ENCODE results near the gene DISC1.

DNA sequence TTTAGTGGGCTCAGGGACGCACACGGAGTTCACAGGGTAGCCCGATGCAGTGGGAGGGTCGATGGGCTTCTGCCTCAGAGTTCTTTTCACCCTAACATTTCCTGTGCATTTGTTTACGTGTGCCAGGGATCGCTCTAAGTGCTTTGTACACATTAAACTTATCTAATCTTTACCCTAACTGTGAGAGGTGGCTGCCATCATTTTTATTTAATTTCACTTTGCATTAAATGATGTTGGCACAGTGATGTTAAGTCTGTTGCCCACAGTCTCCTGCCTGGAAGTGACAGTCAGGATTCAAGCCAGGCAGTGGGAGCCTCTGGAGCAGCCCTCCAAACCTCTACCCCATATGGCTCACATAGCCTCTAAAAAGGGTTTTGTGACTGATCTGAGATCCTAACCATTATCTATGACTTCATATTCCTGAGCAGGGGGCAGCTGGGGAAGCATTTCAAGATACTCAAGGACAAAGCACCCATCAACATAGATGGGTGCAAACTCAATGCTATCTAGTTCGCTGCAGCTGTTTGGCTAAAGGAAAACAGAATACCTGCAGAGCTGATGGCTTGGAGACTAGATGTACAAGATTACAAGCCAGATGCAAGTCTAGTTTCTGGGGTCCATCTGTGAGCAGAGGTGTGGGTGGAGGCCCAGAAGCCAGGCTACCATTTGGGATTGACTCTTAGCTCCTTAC, 303.8 kb downstream of the DISC1 start:
- TF ChIP-seq, protein P1, sequence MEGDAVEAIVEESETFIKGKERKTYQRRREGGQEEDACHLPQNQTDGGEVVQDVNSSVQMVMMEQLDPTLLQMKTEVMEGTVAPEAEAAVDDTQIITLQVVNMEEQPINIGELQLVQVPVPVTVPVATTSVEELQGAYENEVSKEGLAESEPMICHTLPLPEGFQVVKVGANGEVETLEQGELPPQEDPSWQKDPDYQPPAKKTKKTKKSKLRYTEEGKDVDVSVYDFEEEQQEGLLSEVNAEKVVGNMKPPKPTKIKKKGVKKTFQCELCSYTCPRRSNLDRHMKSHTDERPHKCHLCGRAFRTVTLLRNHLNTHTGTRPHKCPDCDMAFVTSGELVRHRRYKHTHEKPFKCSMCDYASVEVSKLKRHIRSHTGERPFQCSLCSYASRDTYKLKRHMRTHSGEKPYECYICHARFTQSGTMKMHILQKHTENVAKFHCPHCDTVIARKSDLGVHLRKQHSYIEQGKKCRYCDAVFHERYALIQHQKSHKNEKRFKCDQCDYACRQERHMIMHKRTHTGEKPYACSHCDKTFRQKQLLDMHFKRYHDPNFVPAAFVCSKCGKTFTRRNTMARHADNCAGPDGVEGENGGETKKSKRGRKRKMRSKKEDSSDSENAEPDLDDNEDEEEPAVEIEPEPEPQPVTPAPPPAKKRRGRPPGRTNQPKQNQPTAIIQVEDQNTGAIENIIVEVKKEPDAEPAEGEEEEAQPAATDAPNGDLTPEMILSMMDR (conservative IDR thresholded peaks at IDR 0.05; ENCODE audit: low read depth, low read length): no peak
- no peak for TF ChIP-seq EZH2 (IDR thresholded peaks at IDR 0.05; ENCODE audit: borderline replicate concordance, low read depth, low read length, poor library complexity, severe bottlenecking)
